CD4-positive, alpha-beta T cell treated with Interleukin-10 for 1 hour (primary cell): ENCODE results near the gene EGLN1.

Experiments used
- DNase-seq: peaks from one replicate; pipeline ENCODE4 v3.0.0-alpha.2; 2020

The EGLN1 gene

DNA sequence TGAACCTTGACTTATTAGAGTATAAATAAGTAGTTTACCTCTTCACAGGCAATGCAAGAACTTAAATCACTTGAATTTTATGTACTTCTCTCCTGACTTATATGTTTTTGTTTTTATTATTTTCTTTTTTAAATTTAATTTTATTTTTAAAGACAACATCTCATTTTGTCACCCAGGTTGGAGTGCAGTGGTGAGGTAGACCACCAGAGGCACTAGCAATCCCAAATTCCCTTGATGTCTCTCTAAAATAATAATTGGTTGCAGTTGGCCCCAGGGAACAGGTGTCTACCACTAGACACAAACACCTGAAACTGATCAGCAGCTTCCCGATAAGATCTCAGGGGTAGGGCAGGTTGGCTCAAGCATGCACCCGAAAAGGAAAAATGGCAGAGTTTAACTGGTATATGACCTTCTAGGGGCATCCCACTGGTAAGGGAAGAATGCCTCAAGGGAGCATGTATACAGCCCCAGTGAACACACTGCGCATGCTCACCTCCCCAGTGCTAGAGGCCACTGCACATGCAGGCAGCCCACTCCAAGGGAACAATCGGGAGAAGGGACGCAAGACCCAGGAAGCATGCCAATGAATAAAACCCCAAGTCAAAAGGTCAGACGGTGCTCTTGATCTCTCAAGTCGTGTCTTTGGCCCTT lies 99.1 kb downstream of the EGLN1 start:
- DNase-seq: no peak

DNA sequence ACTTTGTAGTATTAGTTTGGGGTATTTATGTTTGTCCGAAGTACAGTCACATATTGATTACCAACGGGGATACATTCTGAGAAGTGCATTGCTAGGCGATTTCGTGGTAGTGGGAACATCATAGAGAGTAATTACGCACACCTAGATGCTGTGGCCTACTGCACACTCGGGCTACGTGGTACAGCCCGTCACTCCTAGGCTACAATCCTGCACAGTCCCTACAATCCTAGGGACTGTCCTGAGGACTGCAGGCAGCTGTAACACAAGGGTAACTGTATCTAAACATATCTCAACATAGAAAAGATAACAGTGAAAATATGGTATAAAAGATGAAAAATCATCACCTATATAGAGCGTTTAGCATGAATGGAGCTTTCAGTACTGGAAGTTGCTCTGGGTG lies 103.0 kb downstream of the EGLN1 start:
- no peak for DNase-seq

DNA sequence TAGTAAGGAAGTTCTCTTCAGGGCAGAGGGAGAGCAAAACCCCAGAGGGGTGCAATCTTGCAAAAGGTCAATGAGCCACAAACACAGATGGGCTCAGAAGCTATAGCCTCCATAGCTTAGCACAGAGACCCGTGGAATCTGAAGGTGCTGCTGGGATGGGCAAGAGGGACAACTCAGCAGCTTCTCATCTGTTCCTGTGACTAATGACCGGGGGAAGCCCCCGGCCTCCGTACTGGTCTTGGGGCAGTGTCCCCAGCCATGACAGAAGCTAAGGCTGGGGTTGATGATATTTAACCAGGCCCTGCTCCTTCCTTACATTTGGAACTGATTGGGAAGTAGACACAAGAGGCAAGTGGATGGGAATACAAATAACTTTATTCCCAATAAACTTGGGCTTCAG lies 103.5 kb downstream of the EGLN1 start:
- no peak for DNase-seq

DNA sequence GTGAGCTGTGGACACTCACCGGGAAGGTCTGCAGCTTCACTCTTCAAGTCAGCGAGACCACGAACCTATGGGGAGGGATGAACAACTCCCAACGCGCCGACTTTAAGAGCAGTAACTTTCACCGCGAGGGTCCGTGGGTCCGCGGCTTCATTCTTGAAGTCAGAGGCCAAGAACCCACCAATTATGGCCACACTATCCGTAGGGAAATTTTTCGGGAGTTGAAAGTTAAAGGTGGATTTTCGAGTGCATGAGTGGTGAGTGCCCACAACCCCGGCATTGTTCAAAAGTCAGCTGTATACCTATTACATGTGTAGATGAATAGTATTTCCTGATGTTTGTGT lies 104.1 kb downstream of the EGLN1 start:
- no peak for DNase-seq

DNA sequence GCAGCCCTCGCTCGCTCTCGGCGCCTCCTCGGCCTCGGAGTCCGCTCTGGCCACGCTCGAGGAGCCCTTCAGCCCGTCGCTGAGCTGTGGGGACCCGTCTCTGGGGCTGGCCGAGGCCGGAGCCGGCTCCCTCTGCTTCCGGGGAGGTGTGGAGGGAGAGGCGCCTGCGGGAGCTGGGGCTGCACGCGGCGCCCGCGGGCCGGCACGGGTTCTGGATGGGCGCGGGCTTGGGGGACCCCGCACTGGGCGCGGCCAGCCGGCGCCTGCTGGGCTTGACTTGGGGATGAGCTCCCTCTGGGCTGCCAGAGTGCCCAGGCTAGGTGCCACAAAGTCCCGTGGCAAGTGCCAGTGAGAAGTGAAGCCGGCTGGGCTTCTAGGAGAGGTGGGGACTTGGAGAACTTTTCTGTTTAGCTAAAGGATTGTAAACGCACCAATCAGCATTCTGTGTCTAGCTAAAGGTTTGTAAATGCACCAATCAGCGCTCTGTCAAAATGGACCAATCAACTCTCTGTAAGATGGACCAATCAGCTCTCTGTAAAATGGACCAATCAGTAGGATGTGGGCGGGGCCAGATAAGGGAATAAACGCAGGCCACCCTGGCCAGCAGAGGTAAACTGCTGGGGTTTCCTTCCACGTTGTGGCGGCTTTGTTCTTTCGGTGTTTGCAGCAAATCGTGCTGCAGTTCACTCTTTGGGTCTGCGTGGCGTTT lies 104.6 kb downstream of the EGLN1 start:
- DNase-seq: no peak

DNA sequence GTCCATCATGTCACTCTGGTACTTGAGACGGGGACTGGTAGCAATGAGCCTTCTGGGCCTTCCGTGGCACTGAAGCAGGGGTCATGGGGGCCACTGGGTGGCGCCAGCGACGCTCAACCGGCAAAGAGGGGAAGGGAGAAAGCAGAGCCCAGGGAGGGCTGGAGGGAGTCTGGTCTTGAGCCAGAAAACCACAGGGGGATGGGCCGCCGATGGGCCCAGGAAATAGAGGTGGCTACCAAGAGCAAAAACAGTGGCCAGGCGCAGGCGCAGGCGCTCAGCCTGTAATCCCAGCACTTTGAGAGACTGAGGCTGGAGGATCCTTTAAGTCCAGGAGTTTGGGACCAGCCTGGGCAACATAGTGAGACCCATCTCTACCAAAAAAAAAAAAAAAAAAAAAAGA lies 106.2 kb downstream of the EGLN1 start:
- peak; percentile 39 for DNase-seq
